WTC11 (cell line): Measurements from ENCODE around the gene CRISP1.

ENCODE experiments used
- ESRRA ChIP-seq: sonication (generic); formaldehyde crosslinking; IDR thresholded peaks from 2 replicates; pipeline ENCODE4 v1.8.1; 2022; ENCODE audit warnings: mild to moderate bottlenecking, missing genetic modification reagents, borderline replicate concordance
- GRHL2 ChIP-seq: fragments of 250-450 bp; sonication (Bioruptor Pico); IDR thresholded peaks from 2 replicates; pipeline ENCODE4 v1.8.0; 2022; ENCODE audit warnings: mild to moderate bottlenecking, moderate library complexity; ENCODE audit not compliant: insufficient replicate concordance, severe bottlenecking
- JUN ChIP-seq: sonication (generic); formaldehyde crosslinking; IDR thresholded peaks from 2 replicates; pipeline ENCODE4 v1.8.0; 2023; ENCODE audit warnings: mild to moderate bottlenecking, missing genetic modification reagents
- SP1 ChIP-seq: sonication (generic); formaldehyde crosslinking; conservative IDR thresholded peaks from 2 replicates; pipeline ENCODE4 v1.8.1; 2022; ENCODE audit warnings: missing genetic modification reagents
- TEAD4 ChIP-seq: sonication (generic); formaldehyde crosslinking; IDR thresholded peaks from 2 replicates; pipeline ENCODE4 v1.8.0; 2022; ENCODE audit warnings: mild to moderate bottlenecking, missing genetic modification reagents
- ZNF138 ChIP-seq: sonication (generic); formaldehyde crosslinking; conservative IDR thresholded peaks from 2 replicates; pipeline ENCODE4 v1.8.1; 2022; ENCODE audit warnings: mild to moderate bottlenecking, moderate library complexity, missing genetic modification reagents
- ZNF317 ChIP-seq: sonication (generic); formaldehyde crosslinking; IDR thresholded peaks from 2 replicates; pipeline ENCODE4 v1.8.1; 2023; ENCODE audit warnings: low read depth, mild to moderate bottlenecking, moderate library complexity, missing genetic modification reagents, borderline replicate concordance
- TF ChIP-seq, protein P1 (sequence below): fragments of 250-450 bp; sonication (Bioruptor Pico); IDR thresholded peaks from 2 replicates; pipeline ENCODE4 v2.1.2; 2022; ENCODE audit warnings: mild to moderate bottlenecking, moderate library complexity
- TF ChIP-seq, protein P2 (sequence below): fragments of 200-600 bp; IDR thresholded peaks from 2 replicates; pipeline ENCODE4 v1.8.0; 2022; ENCODE audit warnings: antibody characterized with exemption
- TF ChIP-seq, protein P3 (sequence below): sonication (generic); formaldehyde crosslinking; IDR thresholded peaks from 2 replicates; pipeline ENCODE4 v1.8.1; 2022; ENCODE audit warnings: low read depth, missing genetic modification reagents, borderline replicate concordance
- TF ChIP-seq, protein P4 (sequence below): fragments of 250-450 bp; sonication (Bioruptor Pico); IDR thresholded peaks from 2 replicates; pipeline ENCODE4 v1.9.0; 2021; ENCODE audit warnings: mild to moderate bottlenecking
- TF ChIP-seq, protein P5 (sequence below): sonication (generic); formaldehyde crosslinking; IDR thresholded peaks from 2 replicates; pipeline ENCODE4 v1.8.1; 2023; ENCODE audit warnings: mild to moderate bottlenecking, missing genetic modification reagents
- TF ChIP-seq, protein P6 (sequence below): sonication (generic); formaldehyde crosslinking; conservative IDR thresholded peaks from 2 replicates; pipeline ENCODE4 v1.8.1; 2022; ENCODE audit warnings: mild to moderate bottlenecking, missing genetic modification reagents
- TF ChIP-seq, protein P7 (sequence below): sonication (generic); formaldehyde crosslinking; IDR thresholded peaks from 2 replicates; pipeline ENCODE4 v1.8.0; 2022; ENCODE audit warnings: mild to moderate bottlenecking, missing genetic modification reagents

DNA sequence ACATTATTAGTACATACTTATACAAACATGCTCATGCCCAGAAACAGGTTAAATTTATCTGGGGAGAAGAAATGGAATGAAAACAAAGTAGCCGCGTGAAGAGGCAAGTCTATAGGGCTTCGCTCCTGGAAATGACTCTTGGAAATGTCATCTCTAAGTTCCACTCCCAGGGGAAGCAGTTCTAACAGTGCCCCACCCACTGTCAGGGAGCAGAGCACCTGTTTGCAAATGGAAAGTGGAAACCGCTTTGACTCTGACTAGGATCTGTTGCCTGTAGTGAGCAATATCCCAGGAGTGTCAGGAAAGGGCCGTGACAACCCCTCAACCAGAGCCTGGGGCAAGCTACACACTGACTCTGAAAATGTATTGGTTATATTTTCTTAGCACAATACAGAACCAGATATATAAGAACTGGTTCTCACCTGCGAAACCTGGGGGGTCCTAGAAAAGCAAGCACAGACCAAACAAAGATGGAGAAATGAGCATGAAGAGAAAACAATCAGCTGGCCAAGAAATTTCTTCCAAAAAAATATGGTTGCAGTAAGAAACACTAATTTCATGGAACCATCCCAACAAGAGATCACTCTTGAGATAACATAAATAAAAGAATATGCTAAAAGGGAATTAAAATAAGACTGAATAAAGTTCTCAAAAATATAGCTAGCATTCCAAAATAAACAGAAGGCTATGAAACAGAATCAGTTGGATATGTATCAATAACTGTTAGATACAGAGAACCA is 47.5 kb upstream of the CRISP1 start:
- TF ChIP-seq, protein P1, sequence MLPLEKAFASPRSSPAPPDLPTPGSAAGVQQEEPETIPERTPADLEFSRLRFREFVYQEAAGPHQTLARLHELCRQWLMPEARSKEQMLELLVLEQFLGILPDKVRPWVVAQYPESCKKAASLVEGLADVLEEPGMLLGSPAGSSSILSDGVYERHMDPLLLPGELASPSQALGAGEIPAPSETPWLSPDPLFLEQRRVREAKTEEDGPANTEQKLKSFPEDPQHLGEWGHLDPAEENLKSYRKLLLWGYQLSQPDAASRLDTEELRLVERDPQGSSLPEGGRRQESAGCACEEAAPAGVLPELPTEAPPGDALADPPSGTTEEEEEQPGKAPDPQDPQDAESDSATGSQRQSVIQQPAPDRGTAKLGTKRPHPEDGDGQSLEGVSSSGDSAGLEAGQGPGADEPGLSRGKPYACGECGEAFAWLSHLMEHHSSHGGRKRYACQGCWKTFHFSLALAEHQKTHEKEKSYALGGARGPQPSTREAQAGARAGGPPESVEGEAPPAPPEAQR (CRISPR knock-in tag) = no peak
- TF ChIP-seq ZNF317 (CRISPR knock-in tag) = no peak
- TF ChIP-seq, protein P2, sequence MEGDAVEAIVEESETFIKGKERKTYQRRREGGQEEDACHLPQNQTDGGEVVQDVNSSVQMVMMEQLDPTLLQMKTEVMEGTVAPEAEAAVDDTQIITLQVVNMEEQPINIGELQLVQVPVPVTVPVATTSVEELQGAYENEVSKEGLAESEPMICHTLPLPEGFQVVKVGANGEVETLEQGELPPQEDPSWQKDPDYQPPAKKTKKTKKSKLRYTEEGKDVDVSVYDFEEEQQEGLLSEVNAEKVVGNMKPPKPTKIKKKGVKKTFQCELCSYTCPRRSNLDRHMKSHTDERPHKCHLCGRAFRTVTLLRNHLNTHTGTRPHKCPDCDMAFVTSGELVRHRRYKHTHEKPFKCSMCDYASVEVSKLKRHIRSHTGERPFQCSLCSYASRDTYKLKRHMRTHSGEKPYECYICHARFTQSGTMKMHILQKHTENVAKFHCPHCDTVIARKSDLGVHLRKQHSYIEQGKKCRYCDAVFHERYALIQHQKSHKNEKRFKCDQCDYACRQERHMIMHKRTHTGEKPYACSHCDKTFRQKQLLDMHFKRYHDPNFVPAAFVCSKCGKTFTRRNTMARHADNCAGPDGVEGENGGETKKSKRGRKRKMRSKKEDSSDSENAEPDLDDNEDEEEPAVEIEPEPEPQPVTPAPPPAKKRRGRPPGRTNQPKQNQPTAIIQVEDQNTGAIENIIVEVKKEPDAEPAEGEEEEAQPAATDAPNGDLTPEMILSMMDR = no peak
- TF ChIP-seq, protein P3, sequence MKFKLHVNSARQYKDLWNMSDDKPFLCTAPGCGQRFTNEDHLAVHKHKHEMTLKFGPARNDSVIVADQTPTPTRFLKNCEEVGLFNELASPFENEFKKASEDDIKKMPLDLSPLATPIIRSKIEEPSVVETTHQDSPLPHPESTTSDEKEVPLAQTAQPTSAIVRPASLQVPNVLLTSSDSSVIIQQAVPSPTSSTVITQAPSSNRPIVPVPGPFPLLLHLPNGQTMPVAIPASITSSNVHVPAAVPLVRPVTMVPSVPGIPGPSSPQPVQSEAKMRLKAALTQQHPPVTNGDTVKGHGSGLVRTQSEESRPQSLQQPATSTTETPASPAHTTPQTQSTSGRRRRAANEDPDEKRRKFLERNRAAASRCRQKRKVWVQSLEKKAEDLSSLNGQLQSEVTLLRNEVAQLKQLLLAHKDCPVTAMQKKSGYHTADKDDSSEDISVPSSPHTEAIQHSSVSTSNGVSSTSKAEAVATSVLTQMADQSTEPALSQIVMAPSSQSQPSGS (CRISPR knock-in tag) = no peak
- no peak for TF ChIP-seq ESRRA (CRISPR knock-in tag)
- TF ChIP-seq SP1 (CRISPR knock-in tag) = no peak
- TF ChIP-seq GRHL2 (CRISPR knock-in tag) = no peak
- TF ChIP-seq, protein P4, sequence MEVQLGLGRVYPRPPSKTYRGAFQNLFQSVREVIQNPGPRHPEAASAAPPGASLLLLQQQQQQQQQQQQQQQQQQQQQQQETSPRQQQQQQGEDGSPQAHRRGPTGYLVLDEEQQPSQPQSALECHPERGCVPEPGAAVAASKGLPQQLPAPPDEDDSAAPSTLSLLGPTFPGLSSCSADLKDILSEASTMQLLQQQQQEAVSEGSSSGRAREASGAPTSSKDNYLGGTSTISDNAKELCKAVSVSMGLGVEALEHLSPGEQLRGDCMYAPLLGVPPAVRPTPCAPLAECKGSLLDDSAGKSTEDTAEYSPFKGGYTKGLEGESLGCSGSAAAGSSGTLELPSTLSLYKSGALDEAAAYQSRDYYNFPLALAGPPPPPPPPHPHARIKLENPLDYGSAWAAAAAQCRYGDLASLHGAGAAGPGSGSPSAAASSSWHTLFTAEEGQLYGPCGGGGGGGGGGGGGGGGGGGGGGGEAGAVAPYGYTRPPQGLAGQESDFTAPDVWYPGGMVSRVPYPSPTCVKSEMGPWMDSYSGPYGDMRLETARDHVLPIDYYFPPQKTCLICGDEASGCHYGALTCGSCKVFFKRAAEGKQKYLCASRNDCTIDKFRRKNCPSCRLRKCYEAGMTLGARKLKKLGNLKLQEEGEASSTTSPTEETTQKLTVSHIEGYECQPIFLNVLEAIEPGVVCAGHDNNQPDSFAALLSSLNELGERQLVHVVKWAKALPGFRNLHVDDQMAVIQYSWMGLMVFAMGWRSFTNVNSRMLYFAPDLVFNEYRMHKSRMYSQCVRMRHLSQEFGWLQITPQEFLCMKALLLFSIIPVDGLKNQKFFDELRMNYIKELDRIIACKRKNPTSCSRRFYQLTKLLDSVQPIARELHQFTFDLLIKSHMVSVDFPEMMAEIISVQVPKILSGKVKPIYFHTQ (CRISPR knock-in tag) = no peak
- no peak for TF ChIP-seq TEAD4
- TF ChIP-seq, protein P5, sequence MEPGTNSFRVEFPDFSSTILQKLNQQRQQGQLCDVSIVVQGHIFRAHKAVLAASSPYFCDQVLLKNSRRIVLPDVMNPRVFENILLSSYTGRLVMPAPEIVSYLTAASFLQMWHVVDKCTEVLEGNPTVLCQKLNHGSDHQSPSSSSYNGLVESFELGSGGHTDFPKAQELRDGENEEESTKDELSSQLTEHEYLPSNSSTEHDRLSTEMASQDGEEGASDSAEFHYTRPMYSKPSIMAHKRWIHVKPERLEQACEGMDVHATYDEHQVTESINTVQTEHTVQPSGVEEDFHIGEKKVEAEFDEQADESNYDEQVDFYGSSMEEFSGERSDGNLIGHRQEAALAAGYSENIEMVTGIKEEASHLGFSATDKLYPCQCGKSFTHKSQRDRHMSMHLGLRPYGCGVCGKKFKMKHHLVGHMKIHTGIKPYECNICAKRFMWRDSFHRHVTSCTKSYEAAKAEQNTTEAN (CRISPR knock-in tag) = no peak
- no peak for TF ChIP-seq ZNF138 (CRISPR knock-in tag)
- TF ChIP-seq, protein P6, sequence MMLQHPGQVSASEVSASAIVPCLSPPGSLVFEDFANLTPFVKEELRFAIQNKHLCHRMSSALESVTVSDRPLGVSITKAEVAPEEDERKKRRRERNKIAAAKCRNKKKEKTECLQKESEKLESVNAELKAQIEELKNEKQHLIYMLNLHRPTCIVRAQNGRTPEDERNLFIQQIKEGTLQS (CRISPR knock-in tag) = no peak
- TF ChIP-seq JUN (CRISPR knock-in tag) = no peak
- TF ChIP-seq, protein P7, sequence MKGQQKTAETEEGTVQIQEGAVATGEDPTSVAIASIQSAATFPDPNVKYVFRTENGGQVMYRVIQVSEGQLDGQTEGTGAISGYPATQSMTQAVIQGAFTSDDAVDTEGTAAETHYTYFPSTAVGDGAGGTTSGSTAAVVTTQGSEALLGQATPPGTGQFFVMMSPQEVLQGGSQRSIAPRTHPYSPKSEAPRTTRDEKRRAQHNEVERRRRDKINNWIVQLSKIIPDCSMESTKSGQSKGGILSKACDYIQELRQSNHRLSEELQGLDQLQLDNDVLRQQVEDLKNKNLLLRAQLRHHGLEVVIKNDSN (CRISPR knock-in tag) = no peak
